GM21576 (cell line): Measurements from ENCODE around the gene LDHAL6A.
"Not testable (repeated sequence)": the region's sequence is repeated elsewhere in the genome, so short reads cannot be mapped to it uniquely, and the experiment has no call there.

Experiments
- ATAC-seq: cut with Tn5 transposase; IDR thresholded peaks from one replicate; pipeline ENCODE4 v1.9.1; 2021; ENCODE audit warnings: mild to moderate bottlenecking, moderate library complexity; ENCODE audit not compliant: unreplicated experiment

LDHAL6A gene

GRCh38 chr11:18455686-18456372, at the start of gene LDHAL6A:
Gene LDHAL6A (plus strand): TSS chr11:18455856. CDS start chr11:18456681, 825 bp downstream.
- no peak for ATAC-seq

GRCh38 chr11:18407400-18407799, 48.3 kb upstream of the LDHAL6A start:
- not testable (repeated sequence) for ATAC-seq

GRCh38 chr11:18408558-18409291, 46.9 kb upstream of the LDHAL6A start:
- no peak for ATAC-seq

GRCh38 chr11:18416459-18416858, 39.2 kb upstream of the LDHAL6A start:
- no peak for ATAC-seq

GRCh38 chr11:18419040-18419439, 36.6 kb upstream of the LDHAL6A start:
- ATAC-seq = no peak

GRCh38 chr11:18420067-18420466, 35.6 kb upstream of the LDHAL6A start:
- no peak for ATAC-seq

GRCh38 chr11:18427240-18427639, 28.4 kb upstream of the LDHAL6A start:
- ATAC-seq = no peak

GRCh38 chr11:18429332-18429731, 26.3 kb upstream of the LDHAL6A start:
- no peak for ATAC-seq

GRCh38 chr11:18438691-18439090, 17.0 kb upstream of the LDHAL6A start:
- no peak for ATAC-seq

- ATAC-seq = no peak
These were observed 6.4 kb upstream of the LDHAL6A start for GRCh38 chr11:18449251-18449650.

- ATAC-seq = no peak
These were observed 2.7 kb upstream of the LDHAL6A start for GRCh38 chr11:18452927-18453326.

GRCh38 chr11:18457450-18457849, 1.8 kb downstream of the LDHAL6A start:
- no peak for ATAC-seq

- ATAC-seq = no peak
These were observed 4.0 kb downstream of the LDHAL6A start for GRCh38 chr11:18459634-18460033.

GRCh38 chr11:18461909-18462308, 6.3 kb downstream of the LDHAL6A start:
- no peak for ATAC-seq

GRCh38 chr11:18463439-18463838, 7.8 kb downstream of the LDHAL6A start:
- no peak for ATAC-seq

- no peak for ATAC-seq
These were observed 10.7 kb downstream of the LDHAL6A start for GRCh38 chr11:18466402-18466801.

GRCh38 chr11:18468059-18468458, 12.4 kb downstream of the LDHAL6A start:
- no peak for ATAC-seq

GRCh38 chr11:18468961-18469360, 13.3 kb downstream of the LDHAL6A start:
- no peak for ATAC-seq

- ATAC-seq = no peak
These were observed 16.3 kb downstream of the LDHAL6A start for GRCh38 chr11:18471995-18472394.

- no peak for ATAC-seq
These were observed 16.9 kb downstream of the LDHAL6A start for GRCh38 chr11:18472587-18472986.

- ATAC-seq = no peak
These were observed 23.4 kb downstream of the LDHAL6A start for GRCh38 chr11:18479063-18479462.

- ATAC-seq = peak; percentile 65
These were observed 30.4 kb downstream of the LDHAL6A start for GRCh38 chr11:18485913-18486528.
